SIG-M5 treated with dmso at 0.1 percent for 504 hours (cell line): ENCODE data around the gene SLC29A2.
"Not testable (repeated sequence)": the region's sequence is repeated elsewhere in the genome, so short reads cannot be mapped to it uniquely, and the experiment has no call there.

Experiments used
- DNase-seq: peaks from one replicate; lab custom pipeline; 2025; ENCODE audit not compliant: unreplicated experiment; lab: John Stamatoyannopoulos, UW

Gene SLC29A2

GRCh38 chr11:66350560-66351235, 20.9 kb downstream of the SLC29A2 start:
- DNase-seq = not testable (repeated sequence)

- no peak for DNase-seq
Observed at GRCh38 chr11:66349084-66349386, 22.5 kb downstream of the SLC29A2 start.

GRCh38 chr11:66347425-66348276, 23.9 kb downstream of the SLC29A2 start, which contains the start of gene B4GAT1:
B4GAT1 (minus strand) TSS chr11:66347629; CDS start chr11:66347545, 84 bp downstream.
- peak; percentile 72 for DNase-seq

GRCh38 chr11:66346476-66347424, 24.8 kb downstream of the SLC29A2 start:
- no peak for DNase-seq

GRCh38 chr11:66345316-66345649, 26.3 kb downstream of the SLC29A2 start:
- DNase-seq = no peak

- DNase-seq = peak; percentile 90
Observed at GRCh38 chr11:66344550-66345315, 26.8 kb downstream of the SLC29A2 start, which contains the start of gene BRMS1. BRMS1 (minus strand) TSS chr11:66345104; CDS start chr11:66342234, 2,870 bp downstream.

GRCh38 chr11:66343176-66343575, 28.4 kb downstream of the SLC29A2 start:
- no peak for DNase-seq

GRCh38 chr11:66341502-66342126, 29.9 kb downstream of the SLC29A2 start:
- DNase-seq = no peak

- DNase-seq = no peak
Observed at GRCh38 chr11:66340596-66341501, 30.7 kb downstream of the SLC29A2 start.

- no peak for DNase-seq
Observed at GRCh38 chr11:66339686-66340483, 31.7 kb downstream of the SLC29A2 start.

GRCh38 chr11:66339162-66339675, 32.3 kb downstream of the SLC29A2 start:
- DNase-seq = no peak

- no peak for DNase-seq
Observed at GRCh38 chr11:66338276-66339161, 33.0 kb downstream of the SLC29A2 start.

GRCh38 chr11:66337103-66337899, 34.3 kb downstream of the SLC29A2 start:
- DNase-seq = no peak

- peak; percentile 41 for DNase-seq
Observed at GRCh38 chr11:66336234-66337102, 35.1 kb downstream of the SLC29A2 start, which contains the start of gene RIN1. RIN1 (minus strand) TSS chr11:66336434; CDS start chr11:66336402, 32 bp downstream.
